Hindlimb muscle (tissue), 1 donor: Measurements from ENCODE around the gene TDG. TPM values are rescaled to one million over a fixed set of nuclear protein-coding genes. Genes with fewer than 3 reads are reported as not detected.
A peak's percentile ranks its signal among the peaks of the same experiment; 100 is the strongest.

Experiments
- DNase-seq: peaks from one replicate; pipeline ENCODE4 v3.0.0-alpha.2; 2013
- polyA plus RNA-seq: library from polyadenylated mRNA; unstranded; fragments of 120-200 nt; gene quantifications from one replicate; pipeline ENCODE4 v1.2.1, GENCODE V29; 2013; ENCODE audit not compliant: insufficient read length

Gene TDG
- 27.9 TPM for polyA plus RNA-seq

DNA sequence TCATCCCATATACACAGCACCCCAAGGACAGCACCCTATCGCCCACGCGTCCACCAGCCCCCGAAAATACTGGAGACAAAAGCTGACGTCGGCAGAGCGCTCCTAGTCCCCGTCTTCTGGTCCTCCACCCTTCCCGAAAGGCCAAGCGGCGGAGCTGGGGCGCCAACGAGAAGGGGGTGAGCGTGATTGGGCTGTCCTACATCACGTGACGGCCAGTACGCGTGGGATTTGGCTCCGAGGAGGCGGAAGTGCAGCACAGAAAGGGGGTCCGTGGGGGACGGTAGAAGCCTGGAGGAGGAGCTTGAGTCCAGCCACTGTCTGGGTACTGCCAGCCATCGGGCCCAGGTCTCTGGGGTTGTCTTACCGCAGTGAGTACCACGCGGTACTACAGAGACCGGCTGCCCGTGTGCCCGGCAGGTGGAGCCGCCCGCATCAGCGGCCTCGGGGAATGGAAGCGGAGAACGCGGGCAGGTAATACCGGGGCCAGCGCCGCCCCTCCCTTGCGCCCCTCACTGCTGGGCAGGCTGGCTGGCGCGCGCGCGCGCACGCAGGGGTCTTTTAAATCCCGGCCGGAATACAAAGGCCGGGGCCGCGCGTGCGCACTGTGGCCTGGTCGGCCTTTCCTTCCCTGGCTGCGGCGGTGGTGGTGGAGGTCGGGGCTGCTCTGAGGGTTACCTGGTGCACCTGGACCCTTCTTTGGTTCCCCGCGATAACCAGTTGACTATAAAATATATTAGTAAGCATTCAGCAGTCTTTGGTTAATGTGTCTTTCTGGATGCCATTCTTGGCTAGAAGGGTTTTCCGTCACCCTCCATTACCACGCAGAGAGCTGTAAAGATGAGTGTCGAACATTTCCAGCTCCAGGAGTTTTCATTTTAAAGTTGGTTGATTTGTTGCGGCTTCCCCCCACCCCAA is at the start of gene TDG:
Gene TDG (plus strand): TSS at position 283 of the 915 bp plus-strand sequence. CDS start 166 bp downstream, at position 449.
- DNase-seq = peak; percentile 99

DNA sequence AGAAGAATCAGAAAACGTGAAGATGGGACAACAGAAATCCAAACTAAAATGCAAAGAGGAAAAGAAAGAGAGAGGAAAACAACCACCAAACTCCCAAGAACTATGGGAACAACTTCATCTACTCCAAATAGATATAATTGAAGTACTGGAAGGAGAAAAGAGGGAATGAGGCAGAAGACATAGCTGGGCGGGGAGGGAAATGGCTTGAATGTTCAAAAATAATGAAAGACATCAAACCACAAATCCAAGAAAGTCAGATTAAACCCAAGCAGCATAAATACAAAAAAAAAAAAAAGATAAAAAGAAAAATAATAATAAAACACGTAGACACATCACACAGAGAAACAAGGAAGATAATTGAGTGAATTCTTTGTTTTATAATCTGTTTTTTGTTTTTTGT is 47.8 kb upstream of the TDG start:
- no peak for DNase-seq

DNA sequence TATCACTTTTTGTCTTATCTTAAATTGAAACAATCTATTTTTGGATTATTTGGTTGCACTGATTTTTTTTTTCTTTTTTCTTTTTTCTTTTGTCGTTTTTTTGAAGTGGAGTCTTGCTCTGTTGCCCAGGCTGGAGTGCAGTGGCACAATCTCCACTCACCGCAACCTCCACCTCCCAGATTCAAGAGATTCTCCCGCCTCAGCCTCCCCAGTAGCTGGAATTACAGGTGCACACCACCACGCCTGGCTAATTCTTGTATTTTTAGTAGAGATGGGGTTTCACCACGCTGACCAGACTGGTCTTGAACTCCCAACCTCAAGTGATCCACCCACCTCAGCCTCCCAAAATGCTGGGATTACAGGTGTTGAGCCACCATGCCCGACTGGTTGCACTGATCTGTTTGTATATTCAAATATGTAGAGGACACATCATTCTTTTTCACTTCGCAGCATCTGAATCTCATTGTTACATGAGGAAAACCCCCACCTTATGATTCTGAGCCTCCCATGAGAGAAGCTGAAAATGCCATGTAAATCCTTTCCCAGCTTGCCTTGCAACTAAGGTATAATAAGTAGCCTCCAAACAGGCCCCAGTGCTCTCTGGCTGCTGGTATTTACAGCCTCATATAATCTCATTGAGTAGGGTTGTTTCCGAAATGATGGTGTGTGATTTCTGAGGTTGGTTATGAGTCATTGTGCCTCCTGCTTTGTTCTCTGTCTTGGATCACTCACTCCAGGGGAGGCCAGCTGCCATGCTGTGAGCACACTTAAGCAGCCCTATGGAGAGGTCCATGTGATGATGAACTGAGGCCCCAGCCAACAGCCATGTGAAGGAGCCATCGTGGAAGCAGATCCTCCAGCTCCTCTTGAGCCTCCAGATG is 40.7 kb upstream of the TDG start:
- no peak for DNase-seq

DNA sequence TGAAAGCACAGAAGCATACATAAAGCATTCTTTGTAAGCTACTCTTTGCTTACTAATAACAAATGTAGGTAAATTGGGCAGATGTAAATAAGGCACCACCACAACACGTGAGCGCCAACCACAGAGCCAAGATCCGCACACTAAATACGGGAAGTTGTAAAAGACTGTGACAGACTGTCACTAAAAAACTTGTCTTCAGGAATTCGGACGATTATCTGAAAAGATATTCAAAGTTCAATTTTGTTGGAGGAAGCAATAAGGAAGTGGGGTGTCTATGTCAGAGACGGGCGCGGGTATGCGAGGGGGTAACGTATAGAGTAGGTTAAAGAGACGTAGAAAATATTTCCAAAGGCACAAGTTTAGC is 37.0 kb upstream of the TDG start:
- peak; percentile 26 for DNase-seq

DNA sequence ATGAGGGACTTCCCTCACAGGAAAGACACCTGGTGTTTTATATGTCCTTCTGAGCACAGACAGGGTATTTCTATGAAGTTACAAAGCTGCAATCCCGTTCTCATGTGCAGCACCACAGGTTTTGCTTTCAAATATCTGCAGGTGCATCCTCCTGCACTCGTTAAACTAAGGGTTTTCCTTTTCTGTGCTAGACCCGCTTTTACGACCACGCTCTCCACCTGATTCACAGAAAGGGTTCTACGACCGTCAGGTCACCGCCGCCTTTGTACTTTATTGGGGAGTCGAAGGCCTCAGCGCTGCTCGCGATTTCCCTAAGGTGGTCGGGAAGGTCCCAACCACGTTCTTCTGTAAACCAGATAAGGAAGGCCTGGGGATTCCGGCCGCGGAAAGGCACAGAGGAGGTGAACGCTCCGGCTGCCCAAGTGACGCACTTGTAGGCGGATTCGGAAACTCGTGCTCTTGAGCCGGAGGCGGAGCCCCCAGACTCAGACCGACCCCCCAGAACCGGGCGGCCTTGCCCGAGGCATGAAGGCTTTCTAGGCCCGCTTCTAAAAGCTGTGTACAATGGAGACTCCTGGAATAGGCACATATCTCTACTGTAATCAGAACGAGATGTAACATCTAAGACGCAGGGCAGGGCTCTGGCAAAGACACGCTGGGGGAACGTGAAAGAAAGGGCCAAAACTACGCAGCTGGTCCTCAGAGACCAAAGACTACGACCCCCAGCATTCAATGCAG is 36.5 kb upstream of the TDG start:
- peak; percentile 93 for DNase-seq

DNA sequence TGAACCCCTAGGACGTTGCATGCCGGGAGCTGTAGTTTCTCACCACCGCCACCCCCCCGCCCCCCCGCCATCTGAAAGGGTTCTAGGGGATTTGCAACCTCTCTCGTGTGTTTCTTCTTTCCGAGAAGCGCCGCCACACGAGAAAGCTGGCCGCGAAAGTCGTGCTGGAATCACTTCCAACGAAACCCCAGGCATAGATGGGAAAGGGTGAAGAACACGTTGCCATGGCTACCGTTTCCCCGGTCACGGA is 36.0 kb upstream of the TDG start:
- DNase-seq = no peak

DNA sequence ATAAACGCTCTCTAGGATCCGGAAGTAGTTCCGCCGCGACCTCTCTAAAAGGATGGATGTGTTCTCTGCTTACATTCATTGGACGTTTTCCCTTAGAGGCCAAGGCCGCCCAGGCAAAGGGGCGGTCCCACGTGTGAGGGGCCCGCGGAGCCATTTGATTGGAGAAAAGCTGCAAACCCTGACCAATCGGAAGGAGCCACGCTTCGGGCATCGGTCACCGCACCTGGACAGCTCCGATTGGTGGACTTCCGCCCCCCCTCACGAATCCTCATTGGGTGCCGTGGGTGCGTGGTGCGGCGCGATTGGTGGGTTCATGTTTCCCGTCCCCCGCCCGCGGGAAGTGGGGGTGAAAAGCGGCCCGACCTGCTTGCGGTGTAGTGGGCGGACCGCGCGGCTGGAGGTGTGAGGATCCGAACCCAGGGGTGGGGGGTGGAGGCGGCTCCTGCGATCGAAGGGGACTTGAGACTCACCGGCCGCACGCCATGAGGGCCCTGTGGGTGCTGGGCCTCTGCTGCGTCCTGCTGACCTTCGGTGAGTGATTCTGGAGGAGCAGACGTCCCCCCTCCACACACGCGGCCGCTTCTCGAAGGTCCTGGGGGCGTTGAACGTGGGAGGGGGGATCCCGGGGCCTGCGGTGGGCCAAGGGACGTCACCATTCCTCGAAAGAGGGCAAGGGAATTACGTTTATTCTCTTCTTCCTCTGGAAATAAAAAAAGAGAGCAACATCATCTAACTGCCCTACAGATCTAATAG is 35.5 kb upstream of the TDG start, which contains the start of gene HSP90B1:
Gene HSP90B1 (plus strand): TSS at position 377 of the 753 bp plus-strand sequence. CDS start 106 bp downstream, at position 483.
- peak; percentile 99 for DNase-seq

DNA sequence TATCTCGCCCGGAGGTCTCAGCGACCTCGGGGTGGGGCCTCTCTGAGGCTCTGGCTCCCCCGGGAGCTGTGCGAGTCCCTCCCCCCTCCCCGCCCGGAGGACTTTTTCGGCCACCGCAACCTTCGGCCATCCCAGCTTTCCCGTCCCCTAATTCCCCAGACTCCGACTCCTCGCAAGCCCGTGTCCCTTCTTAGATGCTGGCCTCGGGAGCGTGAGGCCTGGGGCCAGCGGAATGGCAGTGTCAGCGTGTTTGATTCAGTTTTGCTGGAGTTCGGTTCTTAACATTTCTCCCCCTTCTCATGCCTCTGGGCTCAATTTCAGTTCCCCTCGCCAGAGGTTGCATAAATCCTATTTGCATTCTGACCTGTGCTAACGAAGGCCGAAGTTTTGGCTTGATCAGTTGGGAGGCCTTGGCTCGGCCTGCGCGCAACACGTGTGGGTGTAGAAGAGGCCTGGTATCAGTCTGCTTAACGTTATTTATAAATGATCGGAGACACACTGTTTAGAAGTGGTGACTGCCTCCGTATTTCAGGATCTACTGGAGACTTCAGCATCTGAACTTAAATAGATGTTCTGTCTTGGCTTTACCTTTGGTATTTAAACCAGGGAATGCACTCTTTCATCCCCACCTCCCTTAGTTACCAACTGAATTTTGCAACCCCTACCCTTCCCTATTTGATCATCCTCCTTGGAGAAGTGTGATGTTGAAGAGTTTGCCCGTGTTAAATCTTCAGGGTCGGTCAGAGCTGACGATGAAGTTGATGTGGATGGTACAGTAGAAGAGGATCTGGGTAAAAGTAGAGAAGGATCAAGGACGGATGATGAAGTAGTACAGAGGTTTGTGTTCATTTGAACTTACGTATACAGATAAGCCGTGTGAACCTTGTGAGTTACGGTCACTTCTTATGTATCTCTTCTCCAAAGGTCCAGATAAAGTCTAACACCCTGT is 34.6 kb upstream of the TDG start:
- DNase-seq = peak; percentile 53

DNA sequence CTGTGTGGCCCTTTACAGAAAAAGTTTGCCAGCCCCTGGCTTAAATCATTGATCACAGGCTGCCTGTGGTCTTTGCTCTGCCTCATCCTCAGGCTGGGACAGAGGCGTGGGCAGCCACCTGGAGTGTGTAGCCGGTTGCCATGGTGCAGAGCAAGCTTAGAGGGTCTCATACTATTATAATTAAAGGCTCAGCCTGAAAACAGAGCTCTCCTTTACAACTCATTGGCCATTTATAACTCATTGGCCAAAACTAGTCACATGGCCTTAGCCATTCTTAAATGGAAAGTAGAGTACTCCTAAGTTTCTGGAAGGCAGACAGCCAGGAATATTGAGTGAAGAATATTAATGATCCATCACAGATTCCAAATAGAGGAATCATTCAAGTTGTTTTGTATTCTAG is 32.4 kb upstream of the TDG start:
- DNase-seq = no peak

DNA sequence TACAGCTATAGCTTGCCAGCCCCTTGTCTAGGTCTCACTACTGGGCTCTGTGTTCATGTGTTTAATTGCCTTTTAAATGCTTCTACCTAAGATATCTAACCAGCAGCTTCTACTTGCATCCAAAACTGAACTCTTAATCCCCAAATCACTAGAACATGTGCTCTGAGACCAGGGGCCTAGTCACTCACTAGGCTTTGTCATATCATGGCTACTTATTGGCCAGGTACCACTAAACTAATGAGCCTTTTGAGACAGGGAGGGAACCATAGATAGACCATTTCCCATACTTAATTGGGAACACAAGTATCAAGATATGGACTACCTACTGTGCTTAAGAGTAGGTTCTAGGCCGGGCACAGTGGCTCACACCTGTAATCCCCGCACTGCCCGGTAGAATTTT is 29.0 kb upstream of the TDG start:
- no peak for DNase-seq

DNA sequence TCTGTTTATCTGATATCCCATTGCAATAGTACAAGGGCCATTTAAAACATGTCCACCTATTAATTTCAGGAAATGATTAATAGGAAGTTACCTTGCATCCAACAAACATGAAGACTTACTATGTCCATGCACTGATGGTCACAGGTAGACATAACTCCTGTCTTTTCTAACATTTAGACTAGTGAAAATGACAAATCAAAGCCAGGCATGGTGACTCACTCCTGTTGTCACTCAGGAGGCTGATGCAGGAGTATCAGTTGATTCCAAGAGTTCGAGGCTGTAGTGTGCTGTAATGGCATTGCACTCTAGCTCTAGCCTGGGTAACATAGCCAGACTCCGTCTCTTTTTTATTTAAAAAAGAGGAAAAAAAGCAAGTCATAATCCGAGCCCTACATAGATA is 20.7 kb upstream of the TDG start:
- DNase-seq = no peak

DNA sequence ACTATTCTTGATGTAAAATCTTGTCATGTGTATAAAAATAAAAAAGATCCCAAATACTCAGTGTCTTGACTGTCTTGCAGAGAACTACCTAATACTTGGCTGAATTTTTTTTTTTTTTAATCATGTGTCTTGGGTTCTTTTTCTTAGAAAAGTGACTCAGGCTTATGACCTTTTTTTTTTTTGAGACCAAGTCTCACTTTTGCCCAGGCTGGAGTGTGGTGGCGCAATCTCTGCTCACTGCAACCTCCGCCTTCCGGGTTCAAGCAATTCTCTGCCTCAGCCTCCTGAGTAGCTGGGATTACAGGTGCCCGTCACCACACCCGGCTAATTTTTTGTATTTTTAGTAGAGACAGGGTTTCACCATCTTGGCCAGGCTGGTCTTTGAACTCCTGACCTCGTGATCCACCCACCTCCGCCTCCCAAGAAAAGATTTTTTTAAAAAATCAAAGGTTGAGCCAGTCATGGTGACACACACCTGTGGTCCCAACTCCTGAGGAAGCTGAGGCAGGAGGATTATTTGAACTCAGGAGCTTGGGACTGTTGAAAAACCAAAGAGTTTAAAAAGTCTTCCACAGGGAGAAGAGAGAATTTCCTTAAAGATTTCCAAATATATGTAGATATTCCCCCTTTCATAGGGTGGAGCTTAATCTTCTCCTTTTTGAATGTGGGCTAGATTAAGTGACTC is 17.7 kb upstream of the TDG start:
- DNase-seq = no peak

DNA sequence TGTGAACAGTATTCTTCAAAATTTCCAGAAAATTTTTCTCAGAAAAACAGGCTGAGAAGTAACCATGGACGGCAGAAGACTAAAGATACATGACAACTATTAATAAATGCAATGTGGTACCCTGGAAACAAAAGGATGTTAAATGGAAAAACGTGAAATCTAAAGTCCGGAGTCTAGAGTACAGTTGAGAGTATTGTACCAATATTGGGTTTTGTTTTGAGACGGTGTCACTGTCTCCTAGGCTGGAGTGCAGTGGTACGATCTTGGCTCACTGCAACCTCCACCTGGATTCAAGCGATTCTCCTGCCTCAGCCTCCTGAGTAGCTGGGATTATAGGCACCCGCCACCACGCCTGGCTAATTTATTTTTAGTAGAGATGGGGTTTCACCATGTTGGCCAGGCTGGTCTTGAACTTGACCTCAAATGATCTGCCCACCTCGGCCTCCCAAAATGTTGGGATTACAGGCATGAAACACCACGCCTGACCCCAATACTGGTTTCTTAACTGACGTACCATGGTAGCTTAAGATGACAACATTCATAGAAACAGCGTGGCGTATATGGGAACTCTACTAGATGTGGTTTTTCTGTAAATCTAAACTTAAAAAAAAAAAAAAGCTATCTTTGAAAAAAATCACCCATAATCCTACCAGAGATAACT is 16.8 kb upstream of the TDG start:
- DNase-seq = no peak

DNA sequence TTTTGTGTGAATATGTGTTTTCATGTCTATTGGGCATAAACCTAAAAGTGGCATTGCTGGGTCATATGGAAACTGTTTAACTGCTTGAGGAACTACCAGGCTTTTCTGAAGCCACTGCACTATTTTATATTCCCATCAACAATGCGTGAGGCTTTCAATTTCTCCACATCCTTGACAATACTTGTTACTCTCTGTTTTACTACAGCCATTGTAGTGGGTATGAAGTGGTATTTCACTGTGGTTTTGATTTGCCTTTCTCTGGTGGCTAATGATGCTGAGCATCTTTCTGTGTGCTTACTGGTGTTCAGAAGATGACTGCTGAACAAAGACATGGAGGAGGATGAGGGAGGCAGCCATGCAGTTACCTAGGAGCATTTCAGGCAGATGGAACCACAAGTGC is 13.2 kb upstream of the TDG start:
- DNase-seq = no peak

DNA sequence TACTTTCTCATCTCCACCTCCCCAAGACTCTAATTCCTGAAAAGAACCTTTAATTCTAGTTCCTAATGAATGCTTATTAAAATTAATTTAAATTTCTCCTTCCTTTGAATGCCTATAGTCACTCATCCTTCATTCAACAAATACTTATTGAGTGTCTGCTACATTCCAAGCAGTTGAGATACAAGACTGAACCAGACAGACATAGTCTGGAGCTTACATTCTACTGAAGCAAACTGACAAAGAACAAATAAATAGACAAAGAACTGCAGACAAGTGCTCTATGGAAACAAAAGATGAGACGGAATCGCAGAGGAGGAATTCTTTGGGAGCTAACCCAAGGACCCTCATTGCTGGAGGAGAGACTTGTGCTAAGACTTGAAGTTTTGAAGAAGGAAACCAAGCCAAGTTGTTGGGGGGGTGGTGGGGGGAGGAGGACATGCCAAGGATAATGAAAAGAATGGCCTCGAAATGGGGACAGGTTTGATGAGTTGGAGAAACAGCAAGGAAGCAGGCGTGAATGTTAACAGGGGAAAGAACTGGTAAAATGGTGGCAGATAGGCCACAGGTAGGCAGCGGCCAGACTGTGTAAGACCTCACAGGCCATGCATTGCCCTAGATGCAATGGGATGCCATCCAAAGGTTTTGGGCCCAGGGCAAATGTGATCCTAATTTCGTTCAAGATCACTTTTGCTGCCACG is 9.7 kb upstream of the TDG start:
- no peak for DNase-seq

DNA sequence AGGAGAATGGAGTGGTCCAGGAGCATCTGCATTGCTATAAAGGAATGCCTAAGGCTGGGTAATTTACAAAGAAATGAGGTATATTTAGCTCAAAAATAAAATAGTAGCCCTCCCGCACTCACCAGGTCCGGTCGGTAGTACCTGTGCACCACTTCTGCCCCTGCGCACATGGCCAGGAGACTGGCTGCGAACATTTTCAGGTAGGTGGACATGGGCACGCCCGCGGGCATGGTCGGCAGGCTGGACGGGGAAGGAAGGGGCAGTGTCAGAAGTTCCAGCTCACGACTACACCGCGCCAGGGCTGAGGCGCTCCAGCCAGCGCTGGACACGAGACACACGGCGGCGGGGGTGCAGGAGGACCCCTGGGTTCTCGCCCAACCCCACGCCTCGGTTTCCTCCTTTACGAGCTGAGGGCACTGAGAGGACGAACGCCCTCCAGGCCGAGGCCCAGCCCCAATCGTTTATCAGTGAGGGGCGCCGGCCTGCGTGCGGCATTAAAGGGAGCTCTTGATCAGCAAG is 9.1 kb upstream of the TDG start:
- no peak for DNase-seq

DNA sequence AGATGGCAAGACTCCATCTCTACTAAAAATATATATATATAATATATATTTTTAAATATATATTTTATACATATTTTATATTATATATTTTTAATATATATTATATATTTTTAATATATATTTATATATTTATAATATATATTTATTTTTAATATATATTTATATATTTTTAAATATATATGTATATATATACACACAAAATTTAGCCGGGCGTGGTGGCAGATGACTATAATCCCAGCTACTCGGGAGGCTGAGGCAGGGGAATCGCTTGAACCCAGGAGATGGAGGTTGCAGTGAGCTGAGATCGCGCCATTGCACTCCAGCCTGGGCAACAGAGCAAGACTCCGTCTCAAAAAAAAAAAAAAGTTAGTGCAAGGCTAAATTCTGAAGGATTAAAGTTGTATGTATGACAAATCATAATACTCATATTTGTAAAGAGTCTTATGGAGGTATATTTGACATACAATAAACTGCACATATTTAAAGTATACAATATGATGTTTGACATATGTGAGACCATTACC is 7.7 kb upstream of the TDG start:
- DNase-seq = no peak

DNA sequence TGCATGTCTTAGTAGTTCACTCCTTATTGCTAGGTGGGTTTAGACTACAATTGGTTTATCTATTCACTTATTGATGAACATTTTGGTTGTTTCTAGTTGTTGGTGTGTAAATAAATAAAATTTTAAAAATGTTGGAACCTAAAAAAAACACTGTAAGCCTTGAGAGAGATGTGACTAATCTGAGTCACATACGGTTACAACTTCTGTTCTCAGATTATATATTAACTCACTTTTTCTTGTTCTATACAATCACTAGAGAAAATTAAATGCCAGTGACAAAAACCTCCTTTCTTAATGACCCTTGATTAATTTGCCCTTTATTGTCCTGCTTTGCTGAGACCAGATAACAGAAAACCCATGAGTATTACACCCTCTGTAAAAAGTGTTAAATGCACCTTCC is 7.1 kb upstream of the TDG start:
- DNase-seq = no peak
